ENCODE results near the gene RHOH. TPM values are rescaled to one million over a fixed set of nuclear protein-coding genes. Genes with fewer than 3 reads are reported as not detected.
"Not testable (repeated sequence)": the region's sequence is repeated elsewhere in the genome, so short reads cannot be mapped to it uniquely, and the experiment has no call there.

RHOH gene
- total RNA-seq: 1 to 10 TPM; 1.8 to 5.8 (median 4.6) TPM

- TF ChIP-seq CTCF (IDR thresholded peaks at IDR 0.05): no peak
- ATAC-seq (ENCODE audit: low FRiP score): no peak
- no peak for DNase-seq (ENCODE audit: low spot score)
Measured at GRCh38 chr4:40196724-40197281, at the start of gene RHOH. Gene RHOH (plus strand): TSS chr4:40197031. CDS start chr4:40243387, 46,356 bp downstream.

- not testable (repeated sequence) for ATAC-seq (ENCODE audit: low FRiP score); DNase-seq (ENCODE audit: low spot score)
Measured at GRCh38 chr4:40147490-40147889, 49.3 kb upstream of the RHOH start.

- peak in 2 of 3 donors; percentile 52 to 90 for TF ChIP-seq CTCF (IDR thresholded peaks at IDR 0.05)
- DNase-seq (ENCODE audit: low spot score) (peak; percentile 51), ATAC-seq (ENCODE audit: low FRiP score) (peak; percentile 81)
Measured at GRCh38 chr4:40149960-40150385, 46.9 kb upstream of the RHOH start.

- no peak for TF ChIP-seq CTCF (IDR thresholded peaks at IDR 0.05)
- DNase-seq (ENCODE audit: low spot score): no peak
Measured at GRCh38 chr4:40150932-40151331, 45.9 kb upstream of the RHOH start.

GRCh38 chr4:40152637-40153036 lies 44.2 kb upstream of the RHOH start:
- no peak for ATAC-seq (ENCODE audit: low FRiP score)
- DNase-seq (ENCODE audit: low spot score): no peak
- TF ChIP-seq CTCF (IDR thresholded peaks at IDR 0.05): no peak

More at GRCh38 chr4:40150932-40151331, 45.9 kb upstream of the RHOH start:
- ATAC-seq (ENCODE audit: low FRiP score): no peak

- no peak for DNase-seq (ENCODE audit: low spot score)
- no peak for TF ChIP-seq CTCF (IDR thresholded peaks at IDR 0.05)
- no peak for ATAC-seq (ENCODE audit: low FRiP score)
Measured at GRCh38 chr4:40157436-40157835, 39.4 kb upstream of the RHOH start.

GRCh38 chr4:40160258-40160657 lies 36.6 kb upstream of the RHOH start:
- no peak for ATAC-seq (ENCODE audit: low FRiP score)
- DNase-seq (ENCODE audit: low spot score): no peak
- no peak for TF ChIP-seq CTCF (IDR thresholded peaks at IDR 0.05)

All from omental fat pad (tissue), 4 donors.